Measurements from ENCODE around the gene CKB. TPM values are rescaled to one million over a fixed set of nuclear protein-coding genes. Genes with fewer than 3 reads are reported as not detected.

CKB gene
- polyA plus RNA-seq, 1 donor (not counting 4 experiments of a cell fraction or from before 2014, with no cell fraction given), result 10.0 TPM

GRCh38 chr14:103544388-103545218, 22.0 kb upstream of the CKB start:
- Histone ChIP-seq H3K36me3 (ENCODE audit: control insufficient read depth in 2 of 2, extremely low read depth in 1 of 2, insufficient read depth in 2 of 2, low read length in 2 of 2) (no peaks in the 10 kb centered on the region), H3K27ac (ENCODE audit: control insufficient read depth, insufficient read depth, low read length) (no peak overlapping the region), H2AFZ (ENCODE audit: control insufficient read depth, low read length) (no peak overlapping the region), H3K9me1 (ENCODE audit: control insufficient read depth, extremely low read depth, insufficient read depth, low read length) (no peaks in the 10 kb centered on the region), H3K9me3 (ENCODE audit: control insufficient read depth, low read depth, low read length) (no peaks in the 10 kb centered on the region), H3K4me1 (ENCODE audit: control insufficient read depth, extremely low read depth, insufficient read depth, low read length) (peaks cover 29% of the 10 kb centered on the region), H3K4me2 (ENCODE audit: control insufficient read depth, extremely low read depth, insufficient read depth, low read depth, low read length) (no peak overlapping the region), H3K9ac (ENCODE audit: control insufficient read depth, extremely low read depth, insufficient read depth, low read length) (no peak overlapping the region), H3K27me3 (ENCODE audit: control insufficient read depth, extremely low read depth, insufficient read depth, low read length) (no peaks in the 10 kb centered on the region), H3K79me2 (ENCODE audit: control insufficient read depth, insufficient read depth, low read length) (no peaks in the 10 kb centered on the region), H4K20me1 (ENCODE audit: control insufficient read depth, extremely low read depth, insufficient read depth, low read length) (peaks cover 7% of the 10 kb centered on the region), H3K4me3 (ENCODE audit: control insufficient read depth in 2 of 3, extremely low read depth in 1 of 3, insufficient read depth in 2 of 3, low read depth in 1 of 3, low read length in 3 of 3) (no peak overlapping the region)
- DNase-seq (ENCODE audit: low read depth, low spot score) (no peak), FAIRE-seq (no peak)
- dilution Hi-C loops (cut with MboI; ENCODE audit: extremely low pct_ligation_motif_present, low sequenced_read_pairs), result no loop called here
- no peak for TF ChIP-seq CTCF (optimal IDR thresholded peaks at IDR 0.05 in 1 of 3, IDR thresholded peaks at IDR 0.05 in 1 of 3, conservative IDR thresholded peaks at IDR 0.05 in 1 of 3; ENCODE audit: extremely low read depth in 1 of 3, insufficient read depth in 2 of 3, low read length in 3 of 3)
- TF ChIP-seq EZH2 (IDR thresholded peaks at IDR 0.05; ENCODE audit: low read length), result no peak

GRCh38 chr14:103543721-103544387, 21.2 kb upstream of the CKB start:
- DNase-seq (ENCODE audit: low read depth, low spot score) (no peak), FAIRE-seq (no peak)
- TF ChIP-seq EZH2 (IDR thresholded peaks at IDR 0.05; ENCODE audit: low read length) (no peak), CTCF (optimal IDR thresholded peaks at IDR 0.05 in 1 of 3, IDR thresholded peaks at IDR 0.05 in 1 of 3, conservative IDR thresholded peaks at IDR 0.05 in 1 of 3; ENCODE audit: extremely low read depth in 1 of 3, insufficient read depth in 2 of 3, low read length in 3 of 3) (no peak)
- Histone ChIP-seq H4K20me1 (ENCODE audit: control insufficient read depth, extremely low read depth, insufficient read depth, low read length) (peaks cover 7% of the 10 kb centered on the region), H3K4me2 (ENCODE audit: control insufficient read depth, extremely low read depth, insufficient read depth, low read depth, low read length) (no peak overlapping the region), H3K27me3 (ENCODE audit: control insufficient read depth, extremely low read depth, insufficient read depth, low read length) (no peaks in the 10 kb centered on the region), H3K9me3 (ENCODE audit: control insufficient read depth, low read depth, low read length) (no peaks in the 10 kb centered on the region), H3K4me1 (ENCODE audit: control insufficient read depth, extremely low read depth, insufficient read depth, low read length) (peaks cover 31% of the 10 kb centered on the region), H3K27ac (ENCODE audit: control insufficient read depth, insufficient read depth, low read length) (no peak overlapping the region), H3K79me2 (ENCODE audit: control insufficient read depth, insufficient read depth, low read length) (no peaks in the 10 kb centered on the region), H3K36me3 (ENCODE audit: control insufficient read depth in 2 of 2, extremely low read depth in 1 of 2, insufficient read depth in 2 of 2, low read length in 2 of 2) (no peaks in the 10 kb centered on the region), H3K9ac (ENCODE audit: control insufficient read depth, extremely low read depth, insufficient read depth, low read length) (no peak overlapping the region), H3K4me3 (ENCODE audit: control insufficient read depth in 2 of 3, extremely low read depth in 1 of 3, insufficient read depth in 2 of 3, low read depth in 1 of 3, low read length in 3 of 3) (no peak overlapping the region), H2AFZ (ENCODE audit: control insufficient read depth, low read length) (no peak overlapping the region), H3K9me1 (ENCODE audit: control insufficient read depth, extremely low read depth, insufficient read depth, low read length) (no peaks in the 10 kb centered on the region)
- dilution Hi-C loops (cut with MboI; ENCODE audit: extremely low pct_ligation_motif_present, low sequenced_read_pairs), result no loop called here
